Muscle of leg (tissue), 11 donors: Measurements from ENCODE around the gene AKR1E2. TPM values are rescaled to one million over a fixed set of nuclear protein-coding genes. Genes with fewer than 3 reads are reported as not detected.

Experiments
- DNase-seq: peaks from one replicate; pipeline ENCODE4 v3.0.0; 2013
- H3K27ac ChIP-seq: one replicate; pipeline ENCODE4 v1.5.1; 2013; ENCODE audit warnings: mild to moderate bottlenecking, low read length, control low read depth
- H3K27me3 ChIP-seq: one replicate; pipeline ENCODE4 v1.6.1; 2013; ENCODE audit warnings: low read length; ENCODE audit not compliant: control insufficient read depth, insufficient read depth
- H3K36me3 ChIP-seq: one replicate; pipeline ENCODE4 v1.6.1; 2013; ENCODE audit warnings: low read length; ENCODE audit not compliant: control insufficient read depth, insufficient read depth
- H3K4me1 ChIP-seq: one replicate; pipeline ENCODE4 v1.6.1; 2013; ENCODE audit warnings: low read length; ENCODE audit not compliant: control insufficient read depth, insufficient read depth
- H3K4me3 ChIP-seq: one replicate; pipeline ENCODE4 v1.5.1; 2013; ENCODE audit warnings: low read length, control low read depth
- H3K9me3 ChIP-seq: replicated peaks from 2 replicates; pipeline ENCODE4 v1.6.1; 2013; ENCODE audit warnings: low read depth, low read length; ENCODE audit not compliant: control insufficient read depth
- WGBS: methylation state at CpG from one replicate; pipeline ENCODE4 v1.1.5; 2013; ENCODE audit warnings: missing lambda C conversion rate; ENCODE audit not compliant: insufficient coverage; 5-methylcytosine and 5-hydroxymethylcytosine counted together
- polyA plus RNA-seq, 8 donors: library from polyadenylated mRNA; unstranded; fragments of 120-200 nt; gene quantifications; one replicate each; pipeline versions ENCODE4 v1.2.1 to v1.2.3, GENCODE V29; 2013; ENCODE audit warnings: inconsistent platforms in 1 of 8, low replicate concordance in 1 of 8; ENCODE audit not compliant: insufficient read length in 8 of 8, insufficient read depth in 1 of 8
- total RNA-seq: library from RNA; stranded (reverse); fragments of 120-200 nt; gene quantifications from one replicate; pipeline ENCODE4 v1.2.4, GENCODE V29; 2013

Gene AKR1E2
- total and polyA plus RNA-seq, 9 donors, result 2.0 to 7.8 (median 3.1) TPM

- Histone ChIP-seq H3K27me3 (no peaks in the 10 kb centered on the region), H3K4me3 (no peak overlapping the region), H3K36me3 (peaks cover 2% of the 10 kb centered on the region), H3K9me3 (no peaks in the 10 kb centered on the region), H3K4me1 (peaks cover 11% of the 10 kb centered on the region), H3K27ac (no peak overlapping the region)
- 80% methylated on average over 4 of the region's 7 CpGs for WGBS
- peak; percentile 32 for DNase-seq
These were observed 24.4 kb downstream of the AKR1E2 start for GRCh38 chr10:4850397-4850796.

GRCh38 chr10:4851176-4851575 is 25.2 kb downstream of the AKR1E2 start:
- peaks cover 11% of the 10 kb centered on the region for H3K4me1 ChIP-seq
- DNase-seq, result no peak

GRCh38 chr10:4851846-4852245 is 25.8 kb downstream of the AKR1E2 start:
- Histone ChIP-seq H3K27ac (no peak overlapping the region), H3K9me3 (no peaks in the 10 kb centered on the region), H3K27me3 (no peaks in the 10 kb centered on the region), H3K36me3 (peaks cover 2% of the 10 kb centered on the region), H3K4me1 (peaks cover 11% of the 10 kb centered on the region), H3K4me3 (no peak overlapping the region)
- peak; percentile 90 for DNase-seq
- 44% methylated on average over 3 of the region's 6 CpGs for WGBS

More at GRCh38 chr10:4851176-4851575, 25.2 kb downstream of the AKR1E2 start:
- H3K9me3 ChIP-seq, result no peaks in the 10 kb centered on the region
- 83% methylated on average over 2 of the region's 5 CpGs for WGBS
- no peak overlapping the region for H3K27ac ChIP-seq
- H3K36me3 ChIP-seq, result peaks cover 2% of the 10 kb centered on the region
- no peaks in the 10 kb centered on the region for H3K27me3 ChIP-seq
- H3K4me3 ChIP-seq, result no peak overlapping the region

GRCh38 chr10:4865945-4866661 is 40.1 kb downstream of the AKR1E2 start:
- DNase-seq, result no peak
- Histone ChIP-seq H3K36me3 (no peaks in the 10 kb centered on the region), H3K9me3 (no peaks in the 10 kb centered on the region), H3K27me3 (no peaks in the 10 kb centered on the region), H3K27ac (no peak overlapping the region), H3K4me1 (no peaks in the 10 kb centered on the region), H3K4me3 (no peak overlapping the region)
- 60% methylated on average over 1 of the region's 7 CpGs for WGBS

- no CpG with 5 or more reads among the region's 2 CpGs for WGBS
- no peak overlapping the region for H3K27ac ChIP-seq
- no peaks in the 10 kb centered on the region for H3K9me3 ChIP-seq
- no peaks in the 10 kb centered on the region for H3K27me3 ChIP-seq
- H3K4me1 ChIP-seq, result no peaks in the 10 kb centered on the region
- no peak for DNase-seq
- no peak overlapping the region for H3K4me3 ChIP-seq
- H3K36me3 ChIP-seq, result no peaks in the 10 kb centered on the region
These were observed 41.1 kb downstream of the AKR1E2 start for GRCh38 chr10:4867109-4867519.

GRCh38 chr10:4867520-4868356 is 41.7 kb downstream of the AKR1E2 start:
- H3K36me3 ChIP-seq, result no peaks in the 10 kb centered on the region
- WGBS, result 82% methylated on average over 4 of the region's 9 CpGs
- H3K9me3 ChIP-seq, result no peaks in the 10 kb centered on the region
- H3K27me3 ChIP-seq, result no peaks in the 10 kb centered on the region
- no peak for DNase-seq
- H3K27ac ChIP-seq, result no peak overlapping the region
- no peak overlapping the region for H3K4me3 ChIP-seq
- no peaks in the 10 kb centered on the region for H3K4me1 ChIP-seq

GRCh38 chr10:4868357-4868657 is 42.3 kb downstream of the AKR1E2 start:
- no CpG with 5 or more reads among the region's 3 CpGs for WGBS
- H3K27me3 ChIP-seq, result no peaks in the 10 kb centered on the region
- H3K4me3 ChIP-seq, result no peak overlapping the region
- H3K36me3 ChIP-seq, result no peaks in the 10 kb centered on the region
- no peaks in the 10 kb centered on the region for H3K9me3 ChIP-seq
- no peak overlapping the region for H3K27ac ChIP-seq
- no peak for DNase-seq
- H3K4me1 ChIP-seq, result no peaks in the 10 kb centered on the region

GRCh38 chr10:4882704-4883078 is 56.7 kb downstream of the AKR1E2 start:
- DNase-seq, result no peak
- Histone ChIP-seq H3K36me3 (no peaks in the 10 kb centered on the region), H3K27ac (no peak overlapping the region), H3K27me3 (no peaks in the 10 kb centered on the region), H3K4me3 (no peak overlapping the region), H3K4me1 (no peaks in the 10 kb centered on the region), H3K9me3 (no peaks in the 10 kb centered on the region)
- no CpG with 5 or more reads among the region's 2 CpGs for WGBS

- no CpG with 5 or more reads among the region's 4 CpGs for WGBS
- DNase-seq, result peak; percentile 6
- H3K27ac ChIP-seq, result no peak overlapping the region
- no peaks in the 10 kb centered on the region for H3K9me3 ChIP-seq
- no peak overlapping the region for H3K4me3 ChIP-seq
- H3K4me1 ChIP-seq, result no peaks in the 10 kb centered on the region
- H3K27me3 ChIP-seq, result no peaks in the 10 kb centered on the region
- no peaks in the 10 kb centered on the region for H3K36me3 ChIP-seq
These were observed 57.2 kb downstream of the AKR1E2 start for GRCh38 chr10:4883079-4883739.

GRCh38 chr10:4885162-4885561 is 59.2 kb downstream of the AKR1E2 start:
- H3K27me3 ChIP-seq, result no peaks in the 10 kb centered on the region
- no peaks in the 10 kb centered on the region for H3K36me3 ChIP-seq
- no peak overlapping the region for H3K4me3 ChIP-seq
- H3K27ac ChIP-seq, result no peak overlapping the region
- no peaks in the 10 kb centered on the region for H3K9me3 ChIP-seq
- DNase-seq, result no peak
- 73% methylated on average over 3 of the region's 3 CpGs for WGBS
- no peaks in the 10 kb centered on the region for H3K4me1 ChIP-seq
